HL-60 (cell line): Measurements from ENCODE around the gene FSCN2.

Experiments
- GABPA ChIP-seq: IDR thresholded peaks from 2 replicates; pipeline ENCODE4 v1.6.1; 2012; ENCODE audit warnings: low read depth
- POLR2AphosphoS5 ChIP-seq: IDR thresholded peaks from 2 replicates; pipeline ENCODE4 v1.6.1; 2012; ENCODE audit warnings: low read depth

DNA sequence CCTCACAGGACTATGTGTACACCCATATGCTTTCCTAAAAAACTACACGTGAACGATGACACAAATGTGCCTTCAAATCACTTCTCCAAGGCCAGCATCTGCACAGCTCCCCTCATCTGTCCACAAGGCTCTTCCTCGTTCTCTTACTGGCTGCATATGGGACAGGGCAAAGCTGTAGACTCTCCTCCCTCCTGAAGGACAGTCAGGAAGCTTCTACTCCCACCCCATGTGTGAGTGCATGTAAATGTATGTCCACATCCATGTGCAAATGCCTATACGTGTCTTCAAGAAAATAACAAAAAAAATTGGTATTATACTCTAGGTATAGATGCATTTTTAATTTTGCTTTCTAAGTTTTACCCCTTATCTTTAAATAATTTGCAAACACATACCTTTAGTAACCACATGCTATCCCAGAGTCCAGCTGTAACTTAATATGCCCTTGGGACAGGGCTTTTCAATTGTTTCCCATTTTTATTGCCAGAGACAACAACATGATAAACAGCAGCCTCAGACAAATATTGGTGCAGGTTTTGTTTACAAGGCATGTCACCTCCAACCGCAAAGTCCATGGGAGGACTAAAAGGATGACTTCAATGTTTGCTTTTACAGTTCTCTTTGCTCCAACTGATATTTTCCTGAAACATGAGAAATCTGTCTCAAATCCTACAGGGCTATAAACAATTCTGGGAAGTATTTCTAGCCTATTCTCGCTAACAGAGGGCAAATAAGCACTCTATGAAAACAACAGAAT, 55.6 kb downstream of the FSCN2 start:
- TF ChIP-seq GABPA (no peak), POLR2AphosphoS5 (no peak)
